ENCODE measurements around the gene TTF2. TPM values are rescaled to one million over a fixed set of nuclear protein-coding genes. Genes with fewer than 3 reads are reported as not detected.
"Not testable (repeated sequence)": the region's sequence is repeated elsewhere in the genome, so short reads cannot be mapped to it uniquely, and the experiment has no call there.

The TTF2 gene
- total and polyA plus RNA-seq, 2 experiments from 2014 or later = 13.5 to 28.3 TPM

- Histone ChIP-seq H3K27me3 (no peaks in the 10 kb centered on the region), H3K4me1 (ENCODE audit: low read depth) (peaks cover 12% of the 10 kb centered on the region), H3K36me3 (no peaks in the 10 kb centered on the region), H3K4me3 (no peak overlapping the region), H3K9me3 (ENCODE audit: low read depth) (no peaks in the 10 kb centered on the region), H3K27ac (no peak overlapping the region)
- DNase-seq (ENCODE audit: low read depth in 1 of 2, low spot score in 1 of 2) = no peak
- no peak for TF ChIP-seq CTCF (IDR thresholded peaks at IDR 0.05; ENCODE audit: low read depth, low read length)
These were observed 58.0 kb downstream of the TTF2 start for GRCh38 chr1:117118137-117118536.

GRCh38 chr1:117119144-117119543 lies 59.0 kb downstream of the TTF2 start:
- DNase-seq (ENCODE audit: low read depth in 1 of 2, low spot score in 1 of 2); H3K27me3 ChIP-seq; H3K27ac ChIP-seq; H3K9me3 ChIP-seq (ENCODE audit: low read depth); H3K4me3 ChIP-seq; H3K36me3 ChIP-seq: not testable (repeated sequence)
- peaks cover 12% of the 10 kb centered on the region for H3K4me1 ChIP-seq (ENCODE audit: low read depth)

- Histone ChIP-seq H3K27me3 (no peaks in the 10 kb centered on the region), H3K4me1 (ENCODE audit: low read depth) (peaks cover 12% of the 10 kb centered on the region), H3K4me3 (peak overlapping the region; percentile 56), H3K36me3 (no peaks in the 10 kb centered on the region), H3K9me3 (ENCODE audit: low read depth) (no peaks in the 10 kb centered on the region), H3K27ac (peak overlapping the region; percentile 39)
- TF ChIP-seq CTCF (IDR thresholded peaks at IDR 0.05; ENCODE audit: low read depth, low read length) = no peak
- no peak for DNase-seq (ENCODE audit: low read depth in 1 of 2, low spot score in 1 of 2)
These were observed 60.9 kb downstream of the TTF2 start for GRCh38 chr1:117120774-117121588.

GRCh38 chr1:117121589-117122329 lies 61.6 kb downstream of the TTF2 start, which contains the start of gene TRIM45:
Gene TRIM45, minus strand, starts transcription at chr1:117121749. Its CDS starts 548 bp downstream, at chr1:117121201.
- H3K27ac ChIP-seq = peak within 1 kb of the TSS; percentile 93

GRCh38 chr1:117122330-117123025 lies 62.4 kb downstream of the TTF2 start:
- peak overlapping the region; percentile 56 for H3K4me3 ChIP-seq
- no peaks in the 10 kb centered on the region for H3K27me3 ChIP-seq
- no peaks in the 10 kb centered on the region for H3K9me3 ChIP-seq (ENCODE audit: low read depth)
- peaks cover 12% of the 10 kb centered on the region for H3K4me1 ChIP-seq (ENCODE audit: low read depth)
- TF ChIP-seq CTCF (IDR thresholded peaks at IDR 0.05; ENCODE audit: low read depth, low read length) = no peak
- no peaks in the 10 kb centered on the region for H3K36me3 ChIP-seq
- peak overlapping the region; percentile 93 for H3K27ac ChIP-seq
- no peak for DNase-seq (ENCODE audit: low read depth in 1 of 2, low spot score in 1 of 2)

More at GRCh38 chr1:117121589-117122329, 61.6 kb downstream of the TTF2 start, which contains the start of gene TRIM45:
- no peaks in the 10 kb centered on the region for H3K27me3 ChIP-seq
- peaks cover 12% of the 10 kb centered on the region for H3K4me1 ChIP-seq (ENCODE audit: low read depth)
- peak; percentile 90 for TF ChIP-seq CTCF (IDR thresholded peaks at IDR 0.05; ENCODE audit: low read depth, low read length)
- H3K4me3 ChIP-seq = peak within 1 kb of the TSS; percentile 56
- H3K9me3 ChIP-seq (ENCODE audit: low read depth) = no peaks in the 10 kb centered on the region
- no peaks in the 10 kb centered on the region for H3K36me3 ChIP-seq
- peak; percentile 98 to 99 for DNase-seq (ENCODE audit: low read depth in 1 of 2, low spot score in 1 of 2)
